Measurements from ENCODE around the gene DENND4B. TPM values are rescaled to one million over a fixed set of nuclear protein-coding genes. Genes with fewer than 3 reads are reported as not detected.
A peak's percentile ranks its signal among the peaks of the same experiment; 100 is the strongest.

DENND4B gene
- total and polyA plus RNA-seq, 9 of the 15 experiments (the other 6 are each of a cell fraction or from before 2014, with no cell fraction given): 9.5 to 80.5 (median 23.1) TPM

DNA sequence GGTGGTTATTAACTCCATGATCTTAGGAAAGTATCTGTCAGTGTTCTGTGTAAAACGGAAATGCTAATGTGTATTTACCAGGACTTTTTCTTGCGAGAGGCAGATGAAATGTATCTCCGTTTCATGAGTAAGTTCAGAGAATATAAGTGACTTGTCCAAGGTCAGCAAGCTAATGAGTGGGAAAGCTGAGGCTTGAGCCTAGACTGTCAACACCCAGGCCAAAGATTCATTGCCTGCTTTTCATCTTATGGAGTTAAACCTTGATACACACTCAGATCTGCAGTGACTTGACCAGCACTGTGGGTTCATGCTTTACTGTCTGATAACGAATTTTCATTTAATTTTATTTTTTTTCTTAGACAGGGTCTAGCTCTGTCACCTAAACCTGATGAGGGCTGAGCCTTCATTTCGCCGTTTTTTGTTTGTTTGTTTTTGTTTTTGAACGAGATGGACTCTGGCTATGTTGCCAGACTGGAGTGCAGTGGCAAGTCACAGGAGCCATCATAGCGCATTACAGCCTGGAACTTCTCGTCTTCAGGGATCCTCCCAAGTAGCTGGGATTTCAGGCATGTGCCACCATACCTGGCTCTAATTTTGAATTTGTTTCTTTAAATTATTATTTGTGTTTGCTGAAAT is 31.9 kb upstream of the DENND4B start (continued):
- TF ChIP-seq, protein P1, sequence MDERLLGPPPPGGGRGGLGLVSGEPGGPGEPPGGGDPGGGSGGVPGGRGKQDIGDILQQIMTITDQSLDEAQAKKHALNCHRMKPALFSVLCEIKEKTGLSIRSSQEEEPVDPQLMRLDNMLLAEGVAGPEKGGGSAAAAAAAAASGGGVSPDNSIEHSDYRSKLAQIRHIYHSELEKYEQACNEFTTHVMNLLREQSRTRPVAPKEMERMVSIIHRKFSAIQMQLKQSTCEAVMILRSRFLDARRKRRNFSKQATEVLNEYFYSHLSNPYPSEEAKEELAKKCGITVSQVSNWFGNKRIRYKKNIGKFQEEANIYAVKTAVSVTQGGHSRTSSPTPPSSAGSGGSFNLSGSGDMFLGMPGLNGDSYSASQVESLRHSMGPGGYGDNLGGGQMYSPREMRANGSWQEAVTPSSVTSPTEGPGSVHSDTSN (CRISPR knock-in tag; IDR thresholded peaks at IDR 0.05; ENCODE audit: low read depth): no peak
- TF ChIP-seq, protein P1 (tag; conservative IDR thresholded peaks at IDR 0.05; ENCODE audit: low read depth): peak; percentile 72
- no peak for TF ChIP-seq ZNF318 (IDR thresholded peaks at IDR 0.05; ENCODE audit: borderline replicate concordance in 1 of 2, low read depth in 1 of 2)
- 0 out of 2 replicates have a peak, but pooled peaks have one; percentile 52 for TF ChIP-seq HBP1 (CRISPR knock-in tag; IDR thresholded peaks at IDR 0.05)
- no peak for TF ChIP-seq DMBX1 (CRISPR knock-in tag; IDR thresholded peaks at IDR 0.05; ENCODE audit: borderline replicate concordance)
- no peak for TF ChIP-seq POLR3G (IDR thresholded peaks at IDR 0.05; ENCODE audit: extremely low read depth, insufficient read length, insufficient replicate concordance)
- no peak for TF ChIP-seq CAMTA2 (CRISPR knock-in tag; conservative IDR thresholded peaks at IDR 0.05)
- TF ChIP-seq XRCC4 (IDR thresholded peaks at IDR 0.05; ENCODE audit: extremely low read depth, insufficient read depth, insufficient read length): no peak
- TF ChIP-seq, protein P2, sequence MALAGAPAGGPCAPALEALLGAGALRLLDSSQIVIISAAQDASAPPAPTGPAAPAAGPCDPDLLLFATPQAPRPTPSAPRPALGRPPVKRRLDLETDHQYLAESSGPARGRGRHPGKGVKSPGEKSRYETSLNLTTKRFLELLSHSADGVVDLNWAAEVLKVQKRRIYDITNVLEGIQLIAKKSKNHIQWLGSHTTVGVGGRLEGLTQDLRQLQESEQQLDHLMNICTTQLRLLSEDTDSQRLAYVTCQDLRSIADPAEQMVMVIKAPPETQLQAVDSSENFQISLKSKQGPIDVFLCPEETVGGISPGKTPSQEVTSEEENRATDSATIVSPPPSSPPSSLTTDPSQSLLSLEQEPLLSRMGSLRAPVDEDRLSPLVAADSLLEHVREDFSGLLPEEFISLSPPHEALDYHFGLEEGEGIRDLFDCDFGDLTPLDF (CRISPR knock-in tag; IDR thresholded peaks at IDR 0.05): no peak
- TF ChIP-seq, protein P3, sequence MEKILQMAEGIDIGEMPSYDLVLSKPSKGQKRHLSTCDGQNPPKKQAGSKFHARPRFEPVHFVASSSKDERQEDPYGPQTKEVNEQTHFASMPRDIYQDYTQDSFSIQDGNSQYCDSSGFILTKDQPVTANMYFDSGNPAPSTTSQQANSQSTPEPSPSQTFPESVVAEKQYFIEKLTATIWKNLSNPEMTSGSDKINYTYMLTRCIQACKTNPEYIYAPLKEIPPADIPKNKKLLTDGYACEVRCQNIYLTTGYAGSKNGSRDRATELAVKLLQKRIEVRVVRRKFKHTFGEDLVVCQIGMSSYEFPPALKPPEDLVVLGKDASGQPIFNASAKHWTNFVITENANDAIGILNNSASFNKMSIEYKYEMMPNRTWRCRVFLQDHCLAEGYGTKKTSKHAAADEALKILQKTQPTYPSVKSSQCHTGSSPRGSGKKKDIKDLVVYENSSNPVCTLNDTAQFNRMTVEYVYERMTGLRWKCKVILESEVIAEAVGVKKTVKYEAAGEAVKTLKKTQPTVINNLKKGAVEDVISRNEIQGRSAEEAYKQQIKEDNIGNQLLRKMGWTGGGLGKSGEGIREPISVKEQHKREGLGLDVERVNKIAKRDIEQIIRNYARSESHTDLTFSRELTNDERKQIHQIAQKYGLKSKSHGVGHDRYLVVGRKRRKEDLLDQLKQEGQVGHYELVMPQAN (IDR thresholded peaks at IDR 0.05; ENCODE audit: borderline replicate concordance): peak; percentile 39; the same call in 1 of the 2 replicates

All from K562 (cell line).